Kidney epithelial cell (primary cell): ENCODE results near the gene FCGR1A. TPM values are rescaled to one million over a fixed set of nuclear protein-coding genes. Genes with fewer than 3 reads are reported as not detected.
"Not testable (repeated sequence)": the region's sequence is repeated elsewhere in the genome, so short reads cannot be mapped to it uniquely, and the experiment has no call there.

Experiments used
- DNase-seq: peaks from one replicate; pipeline ENCODE4 v3.0.0-alpha.2; 2010; ENCODE audit warnings: low read depth
- H3K27me3 ChIP-seq: 2 replicates; pipeline ENCODE4 v1.6.0; 2011; ENCODE audit warnings: low read length; ENCODE audit not compliant: control insufficient read depth, insufficient read depth
- H3K36me3 ChIP-seq: 2 replicates; pipeline ENCODE4 v1.5.1; 2011; ENCODE audit warnings: low read length; ENCODE audit not compliant: control insufficient read depth, insufficient read depth
- H3K4me3 ChIP-seq: 2 replicates; pipeline ENCODE4 v1.5.1; 2011; ENCODE audit warnings: low read depth, mild to moderate bottlenecking, control low read depth, low read length
- total RNA-seq: library from RNA; depleted of rRNA; stranded (reverse); fragments of >200 nt; gene quantifications from 2 replicates; pipeline ENCODE4 v1.2.3, GENCODE V29; 2015

Gene FCGR1A
- total RNA-seq, 1 donor from 2014 or later, result not detected

GRCh38 chr1:149764087-149764800 lies 18.2 kb upstream of the FCGR1A start:
- not testable (repeated sequence) for H3K4me3 ChIP-seq, H3K36me3 ChIP-seq, DNase-seq, H3K27me3 ChIP-seq

DNA sequence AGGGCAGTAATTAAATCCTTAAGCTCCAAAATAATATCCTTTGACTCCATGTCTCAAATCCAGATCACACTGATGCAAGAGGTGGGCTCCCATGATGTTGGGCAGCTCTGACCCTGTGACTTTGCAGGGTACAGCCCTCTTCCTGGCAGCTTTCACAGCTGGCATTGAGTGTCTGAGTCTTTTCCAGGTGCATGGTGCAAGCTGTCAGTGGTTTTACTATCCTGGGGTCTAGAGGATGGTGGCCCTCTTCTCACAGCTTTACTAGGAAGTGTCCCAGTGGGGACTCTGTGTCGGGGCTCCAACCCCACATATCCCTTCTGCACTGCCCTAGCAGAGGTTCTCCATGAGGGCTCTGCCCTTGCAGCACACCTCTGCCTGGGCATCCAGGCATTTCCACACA lies 16.3 kb upstream of the FCGR1A start:
- not testable (repeated sequence) for DNase-seq, H3K36me3 ChIP-seq, H3K4me3 ChIP-seq, H3K27me3 ChIP-seq

- H3K4me3 ChIP-seq, H3K27me3 ChIP-seq, H3K36me3 ChIP-seq, DNase-seq: not testable (repeated sequence)
Observed at GRCh38 chr1:149769216-149769615, 13.3 kb upstream of the FCGR1A start.

- H3K27me3 ChIP-seq, DNase-seq, H3K36me3 ChIP-seq, H3K4me3 ChIP-seq: not testable (repeated sequence)
Observed at GRCh38 chr1:149770661-149771060, 11.8 kb upstream of the FCGR1A start.

GRCh38 chr1:149771653-149772425 lies 10.7 kb upstream of the FCGR1A start:
- not testable (repeated sequence) for H3K4me3 ChIP-seq, DNase-seq, H3K36me3 ChIP-seq, H3K27me3 ChIP-seq

- not testable (repeated sequence) for H3K36me3 ChIP-seq, H3K27me3 ChIP-seq, H3K4me3 ChIP-seq, DNase-seq
Observed at GRCh38 chr1:149775510-149776147, 6.9 kb upstream of the FCGR1A start.

- not testable (repeated sequence) for DNase-seq, H3K4me3 ChIP-seq, H3K36me3 ChIP-seq, H3K27me3 ChIP-seq
Observed at GRCh38 chr1:149777084-149777483, 5.4 kb upstream of the FCGR1A start.

DNA sequence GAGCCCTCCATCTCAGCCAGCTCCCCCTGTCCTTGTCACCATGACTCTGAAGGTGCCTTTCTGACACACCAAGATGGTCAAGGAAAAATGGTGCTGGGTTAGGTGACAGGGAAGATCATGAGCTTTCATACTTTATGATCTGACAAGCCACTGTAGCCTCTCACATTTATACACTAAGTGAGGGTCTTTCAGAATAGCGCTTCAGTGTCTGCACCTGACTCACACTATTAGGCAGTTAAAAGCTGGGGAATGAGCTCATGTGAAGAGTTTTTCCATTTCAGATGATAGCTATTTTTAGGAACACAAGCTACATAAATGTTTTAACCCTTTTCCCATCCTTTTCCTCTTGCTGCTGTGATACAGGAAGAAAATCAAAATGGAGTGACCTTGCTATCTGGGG lies 4.2 kb upstream of the FCGR1A start:
- H3K27me3 ChIP-seq, DNase-seq, H3K36me3 ChIP-seq, H3K4me3 ChIP-seq: not testable (repeated sequence)

DNA sequence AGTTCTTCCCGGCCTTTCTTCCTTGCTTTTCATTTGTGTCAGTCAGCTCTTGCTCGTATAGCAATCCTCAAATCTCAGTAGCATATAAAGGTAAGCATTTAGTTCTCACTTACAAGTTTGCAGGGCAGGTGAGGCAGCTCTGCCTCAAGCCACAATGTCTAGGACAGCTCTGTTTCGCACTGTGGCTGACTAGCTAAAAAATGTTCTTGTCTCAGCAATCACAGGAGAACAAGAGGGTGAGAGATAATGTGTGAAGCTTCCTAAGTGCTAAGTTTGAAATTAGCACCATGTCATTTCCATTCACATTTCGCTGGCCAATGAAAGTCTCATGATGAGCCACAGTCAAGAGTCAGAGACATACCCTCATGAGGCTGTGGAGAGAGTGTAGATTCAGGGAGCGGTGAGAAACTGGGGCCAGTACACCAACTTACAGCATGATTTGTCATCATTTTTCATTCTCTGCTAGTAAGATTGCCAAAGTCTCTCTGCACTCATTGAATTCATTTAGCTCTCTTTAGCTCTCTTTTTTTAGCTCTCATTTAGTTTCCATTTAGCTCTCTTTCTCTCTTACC lies 995 bp upstream of the FCGR1A start:
- not testable (repeated sequence) for DNase-seq, H3K27me3 ChIP-seq, H3K4me3 ChIP-seq, H3K36me3 ChIP-seq

GRCh38 chr1:149783289-149783688 lies 795 bp downstream of the FCGR1A start:
- not testable (repeated sequence) for H3K36me3 ChIP-seq, H3K4me3 ChIP-seq, H3K27me3 ChIP-seq, DNase-seq

DNA sequence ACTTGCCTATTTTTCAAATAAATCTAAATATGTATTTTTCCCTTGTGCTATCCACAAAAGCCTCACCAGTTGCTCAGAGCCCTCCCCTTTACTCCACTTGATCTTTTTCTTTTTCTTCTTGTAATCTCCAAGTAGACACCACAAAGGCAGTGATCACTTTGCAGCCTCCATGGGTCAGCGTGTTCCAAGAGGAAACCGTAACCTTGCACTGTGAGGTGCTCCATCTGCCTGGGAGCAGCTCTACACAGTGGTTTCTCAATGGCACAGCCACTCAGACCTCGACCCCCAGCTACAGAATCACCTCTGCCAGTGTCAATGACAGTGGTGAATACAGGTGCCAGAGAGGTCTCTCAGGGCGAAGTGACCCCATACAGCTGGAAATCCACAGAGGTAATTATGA lies 1.4 kb downstream of the FCGR1A start:
- H3K4me3 ChIP-seq, DNase-seq, H3K36me3 ChIP-seq, H3K27me3 ChIP-seq: not testable (repeated sequence)

DNA sequence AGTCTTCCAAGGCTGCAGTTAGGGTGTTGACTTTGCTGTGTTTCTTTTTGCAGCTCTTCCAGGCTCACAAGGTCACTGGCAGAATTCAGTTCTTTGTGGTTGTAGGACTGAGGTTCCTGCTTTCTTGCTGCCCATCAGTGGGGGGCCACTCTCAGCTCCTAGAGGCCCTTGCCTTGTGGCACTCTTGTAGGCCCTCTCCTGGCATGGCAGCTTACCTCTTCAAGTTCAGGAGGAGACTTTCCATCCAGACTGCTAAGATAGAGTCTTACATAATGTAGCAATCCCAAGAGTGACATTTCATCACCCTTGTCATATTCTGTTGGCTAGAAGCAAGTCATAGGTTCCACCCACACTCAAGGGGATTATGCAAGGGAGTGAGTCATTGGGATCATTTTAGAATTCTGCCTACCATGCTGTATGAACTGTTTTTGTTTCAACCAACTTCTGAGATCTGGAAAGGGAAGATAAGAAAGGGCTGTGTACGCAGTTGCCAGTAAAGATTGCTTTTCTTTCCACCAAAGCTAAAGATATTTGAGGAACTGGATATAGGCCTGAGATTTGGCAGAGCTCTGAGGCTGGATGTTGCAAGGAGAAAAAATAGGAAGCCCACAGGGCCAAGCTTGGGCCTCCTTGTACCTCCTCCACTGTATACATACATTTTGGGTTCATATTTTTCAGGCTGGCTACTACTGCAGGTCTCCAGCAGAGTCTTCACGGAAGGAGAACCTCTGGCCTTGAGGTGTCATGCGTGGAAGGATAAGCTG lies 5.4 kb downstream of the FCGR1A start:
- not testable (repeated sequence) for H3K4me3 ChIP-seq, H3K27me3 ChIP-seq, DNase-seq, H3K36me3 ChIP-seq

DNA sequence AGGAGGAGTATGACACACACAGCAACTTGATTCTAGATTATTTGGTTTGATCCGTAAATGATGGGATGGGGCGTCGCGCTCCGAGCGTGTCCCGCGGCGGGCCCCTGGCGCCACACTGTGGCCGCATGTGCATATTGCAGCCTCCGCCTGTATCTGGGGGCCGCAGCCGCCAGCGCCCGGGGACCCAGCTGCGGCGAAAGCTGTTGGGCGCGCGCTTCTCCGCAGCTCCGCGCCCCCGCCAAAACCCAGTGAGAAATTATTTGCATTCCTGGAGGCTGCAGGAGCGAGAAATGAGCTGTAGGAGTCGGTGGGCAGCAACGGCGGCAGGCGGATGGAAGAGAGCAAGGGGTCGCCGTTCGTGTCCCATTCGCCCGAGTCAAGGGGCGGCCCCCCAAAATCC lies 10.0 kb downstream of the FCGR1A start:
- DNase-seq, result not testable (repeated sequence)
- H3K4me3 ChIP-seq, result peak overlapping the region; percentile 38

GRCh38 chr1:149792912-149793515 lies 10.5 kb downstream of the FCGR1A start:
- not testable (repeated sequence) for H3K36me3 ChIP-seq, DNase-seq

More for the DNA sequence above, 10.0 kb downstream of the FCGR1A start:
- H3K27me3 ChIP-seq, H3K36me3 ChIP-seq: not testable (repeated sequence)

More at GRCh38 chr1:149792912-149793515, 10.5 kb downstream of the FCGR1A start:
- peak overlapping the region; percentile 38 for H3K4me3 ChIP-seq
- not testable (repeated sequence) for H3K27me3 ChIP-seq
